H1 (cell line): ENCODE measurements around the gene GPC3. TPM values are rescaled to one million over a fixed set of nuclear protein-coding genes. Genes with fewer than 3 reads are reported as not detected.

Experiments used
- CTCF ChIA-PET: fragments of 300-600 bp; sonication (Branson Sonifier 250); formaldehyde crosslinking; loops from one replicate; lab custom pipeline; 2021; ENCODE audit not compliant: partially characterized antibody; lab: Charles Lee
- POLR2A ChIA-PET: fragments of 300-600 bp; sonication (Branson Sonifier 250); formaldehyde crosslinking; loops from one replicate; lab custom pipeline; 2021; ENCODE audit warnings: inconsistent platforms; ENCODE audit not compliant: partially characterized antibody; lab: Charles Lee
- DNase-seq, 2 experiments: peaks; one replicate each; pipeline versions ENCODE4 v3.0.0 to v3.0.0-alpha.2; 2010 to 2022; ENCODE audit warnings: low spot score in 2 of 2, low read depth in 1 of 2, mixed read lengths in 1 of 2
- FAIRE-seq: peaks from 2 replicates; lab custom pipeline; 2011; peaks lifted over from hg19 to GRCh38; lab: Jason Lieb, UNC
- H2AFZ ChIP-seq: 2 replicates; pipeline ENCODE4 v1.8.1; 2012; ENCODE audit warnings: low read length, inconsistent platforms
- H2AK5ac ChIP-seq: 2 replicates; pipeline ENCODE4 v1.6.1; 2013; ENCODE audit warnings: low read depth, low read length
- H2BK120ac ChIP-seq: replicated peaks from 2 replicates; pipeline ENCODE3; 2013; ENCODE audit warnings: low read depth, low read length, inconsistent platforms
- H2BK12ac ChIP-seq: 2 replicates; pipeline ENCODE4 v1.6.1; 2013; ENCODE audit warnings: low read depth, low read length
- H2BK15ac ChIP-seq: 2 replicates; pipeline ENCODE4 v1.6.1; 2013; ENCODE audit warnings: low read length
- H2BK20ac ChIP-seq: 2 replicates; pipeline ENCODE4 v1.6.1; 2013; ENCODE audit warnings: low read length
- H2BK5ac ChIP-seq: 2 replicates; pipeline ENCODE4 v1.6.1; 2013; ENCODE audit warnings: low read depth, low read length
- H3K14ac ChIP-seq: 2 replicates; pipeline ENCODE4 v1.6.1; 2013; ENCODE audit warnings: inconsistent platforms; ENCODE audit not compliant: insufficient read length
- H3K18ac ChIP-seq: 2 replicates; pipeline ENCODE4 v1.6.1; 2013; ENCODE audit warnings: low read length; ENCODE audit errors: extremely low read depth
- H3K23ac ChIP-seq: 2 replicates; pipeline ENCODE4 v1.6.1; 2013; ENCODE audit warnings: inconsistent platforms; ENCODE audit not compliant: insufficient read length
- H3K23me2 ChIP-seq: 2 replicates; pipeline ENCODE4 v1.6.1; 2013; ENCODE audit warnings: low read depth, low read length
- H3K27ac ChIP-seq: 2 replicates; pipeline ENCODE4 v1.6.1; 2011; ENCODE audit warnings: low read depth, low read length, inconsistent platforms
- H3K27me3 ChIP-seq, 4 experiments: replicated peaks in 1 of 4; 1 replicate in 1 of 4; 2 replicates in 3 of 4; pipeline versions ENCODE4 v1.6.1 to v1.8.1; 2011 to 2013; ENCODE audit warnings: low read length in 3 of 4, mild to moderate bottlenecking in 3 of 4, inconsistent platforms in 2 of 4, mixed read lengths in 2 of 4, moderate library complexity in 1 of 4; ENCODE audit not compliant: control insufficient read depth in 3 of 4, insufficient read depth in 3 of 4; ENCODE audit errors: extremely low read depth in 1 of 4
- H3K36me3 ChIP-seq, 4 experiments: 2 replicates each; pipeline versions ENCODE4 v1.6.1 to v1.8.1; 2011 to 2013; ENCODE audit warnings: mild to moderate bottlenecking in 4 of 4, low read length in 3 of 4, moderate library complexity in 2 of 4, control low read depth in 1 of 4, inconsistent platforms in 1 of 4; ENCODE audit not compliant: insufficient read depth in 4 of 4, control insufficient read depth in 2 of 4
- H3K4ac ChIP-seq: replicated peaks from 2 replicates; pipeline ENCODE3; 2013; ENCODE audit warnings: low read length, low read depth, mixed read lengths, inconsistent platforms; ENCODE audit not compliant: insufficient read length
- H3K4me1 ChIP-seq, 4 experiments: replicated peaks in 1 of 4; 1 replicate in 1 of 4; 2 replicates in 3 of 4; pipeline versions ENCODE4 v1.6.1 to v1.8.1; 2011 to 2013; ENCODE audit warnings: low read length in 3 of 4, inconsistent platforms in 2 of 4, mixed read lengths in 1 of 4; ENCODE audit not compliant: insufficient read depth in 4 of 4, control insufficient read depth in 3 of 4
- H3K4me2 ChIP-seq, 2 experiments: 2 replicates each; pipeline versions ENCODE4 v1.6.1 to v1.8.1; 2011 to 2013; ENCODE audit warnings: low read depth in 2 of 2, low read length in 2 of 2, control low read depth in 1 of 2, inconsistent platforms in 1 of 2, mild to moderate bottlenecking in 1 of 2; ENCODE audit not compliant: insufficient read depth in 1 of 2
- H3K4me3 ChIP-seq, 4 experiments: fragments of 200-600, 300-600 bp in 1 of 4; sonication (generic), shearing (Covaris generic), sonication (Bioruptor Twin) in 1 of 4; 2 replicates each; pipeline versions ENCODE4 v1.5.1 to v1.8.1; 2011 to 2016; ENCODE audit warnings: low read length in 4 of 4, low read depth in 3 of 4, control low read depth in 2 of 4, inconsistent platforms in 2 of 4, mild to moderate bottlenecking in 2 of 4, mixed read lengths in 1 of 4, moderate library complexity in 1 of 4; ENCODE audit not compliant: insufficient read depth in 2 of 4; ENCODE audit errors: extremely low read depth in 1 of 4
- H3K56ac ChIP-seq: replicated peaks from 2 replicates; pipeline ENCODE3; 2013; ENCODE audit warnings: low read depth, mild to moderate bottlenecking, mixed read lengths, low read length, inconsistent platforms; ENCODE audit not compliant: insufficient read length
- H3K79me1 ChIP-seq: 2 replicates; pipeline ENCODE4 v1.6.1; 2013; ENCODE audit warnings: low read depth, low read length, control low read depth
- H3K79me2 ChIP-seq, 2 experiments: 2 replicates each; pipeline versions ENCODE4 v1.6.1 to v1.8.1; 2012 to 2013; ENCODE audit warnings: low read length in 2 of 2, mild to moderate bottlenecking in 2 of 2, inconsistent platforms in 1 of 2; ENCODE audit not compliant: insufficient read depth in 2 of 2, control insufficient read depth in 1 of 2
- H3K9ac ChIP-seq, 4 experiments: replicated peaks in 1 of 4; 1 replicate in 1 of 4; 2 replicates in 3 of 4; pipeline versions ENCODE4 v1.6.1 to v1.8.1; 2011 to 2013; ENCODE audit warnings: low read depth in 3 of 4, low read length in 3 of 4, control low read depth in 2 of 4, mild to moderate bottlenecking in 2 of 4, moderate library complexity in 2 of 4, inconsistent platforms in 1 of 4; ENCODE audit errors: extremely low read depth in 1 of 4
- H3K9me3 ChIP-seq, 2 experiments: 2 replicates each; pipeline versions ENCODE4 v1.6.1 to v1.8.1; 2012 to 2013; ENCODE audit warnings: mild to moderate bottlenecking in 2 of 2, moderate library complexity in 2 of 2, control low read depth in 1 of 2, inconsistent platforms in 1 of 2, low read depth in 1 of 2, low read length in 1 of 2, mixed read lengths in 1 of 2; ENCODE audit not compliant: insufficient read depth in 2 of 2
- H4K20me1 ChIP-seq, 2 experiments: replicated peaks in 1 of 2; 2 replicates each; pipeline versions ENCODE3 to v1.8.1; 2011 to 2013; ENCODE audit warnings: inconsistent platforms in 2 of 2, low read length in 2 of 2, mild to moderate bottlenecking in 1 of 2; ENCODE audit not compliant: insufficient read depth in 2 of 2, control insufficient read depth in 1 of 2
- H4K5ac ChIP-seq: 2 replicates; pipeline ENCODE4 v1.6.1; 2013; ENCODE audit warnings: low read length, low read depth, mixed read lengths, inconsistent platforms; ENCODE audit not compliant: insufficient read length
- H4K8ac ChIP-seq: 2 replicates; pipeline ENCODE4 v1.8.0; 2013; ENCODE audit warnings: mild to moderate bottlenecking, moderate library complexity, low read length, inconsistent platforms; ENCODE audit not compliant: insufficient read depth; ENCODE audit errors: extremely low read depth
- H4K91ac ChIP-seq: replicated peaks from 2 replicates; pipeline ENCODE3; 2013; ENCODE audit warnings: low read length, mixed read lengths, inconsistent platforms; ENCODE audit not compliant: insufficient read length
- BRCA1 ChIP-seq: IDR thresholded peaks from 2 replicates; pipeline ENCODE4 v1.6.1; 2012; ENCODE audit warnings: low read depth, low read length, improper control_type of control experiment
- CBX5 ChIP-seq: fragments of 300-800, 300-1000 bp; sonication (generic); IDR thresholded peaks from 2 replicates; pipeline ENCODE4 v1.7.1; 2016; ENCODE audit warnings: antibody characterized with exemption, low read length, low read depth
- EP300 ChIP-seq, 2 experiments: IDR thresholded peaks; 1 replicate in 1 of 2; 2 replicates in 1 of 2; pipeline ENCODE4 v1.6.1; 2011 to 2012; ENCODE audit warnings: low read depth in 2 of 2, low read length in 2 of 2, mild to moderate bottlenecking in 2 of 2, borderline replicate concordance in 1 of 2, inconsistent platforms in 1 of 2, moderate library complexity in 1 of 2
- GTF2F1 ChIP-seq: IDR thresholded peaks from 2 replicates; pipeline ENCODE4 v1.6.1; 2012; ENCODE audit warnings: low read depth, low read length, improper control_type of control experiment, borderline replicate concordance
- KDM1A ChIP-seq: fragments of 200-600, 300-600 bp; sonication (generic); IDR thresholded peaks from 2 replicates; pipeline ENCODE4 v1.7.1; 2016; ENCODE audit warnings: mild to moderate bottlenecking, low read length, borderline replicate concordance
- MAFK ChIP-seq: IDR thresholded peaks from 2 replicates; pipeline ENCODE4 v1.6.1; 2012; ENCODE audit warnings: low read depth, mild to moderate bottlenecking, improper control_type of control experiment, low read length
- NANOG ChIP-seq: IDR thresholded peaks from 2 replicates; pipeline ENCODE4 v1.6.1; 2011; ENCODE audit warnings: low read length, low read depth, mild to moderate bottlenecking, inconsistent platforms; ENCODE audit not compliant: insufficient read depth, poor library complexity, severe bottlenecking
- POLR2A ChIP-seq, 2 experiments: IDR thresholded peaks; 1 replicate in 1 of 2; 2 replicates in 1 of 2; pipeline ENCODE4 v1.6.1; 2011; ENCODE audit warnings: low read depth in 2 of 2, low read length in 2 of 2, mild to moderate bottlenecking in 2 of 2; ENCODE audit errors: control extremely low read depth in 1 of 2
- POU5F1 ChIP-seq: IDR thresholded peaks from 2 replicates; pipeline ENCODE4 v1.6.1; 2011; ENCODE audit warnings: low read depth, mild to moderate bottlenecking, low read length, moderate library complexity
- SIRT6 ChIP-seq: IDR thresholded peaks from one replicate; pipeline ENCODE4 v1.7.1; 2012; ENCODE audit warnings: low read length, inconsistent platforms
- SP2 ChIP-seq: IDR thresholded peaks from 2 replicates; pipeline ENCODE4 v1.6.1; 2012; ENCODE audit warnings: mild to moderate bottlenecking, low read length, inconsistent platforms
- WGBS, 2 experiments: shearing (Covaris generic) in 1 of 2; methylation state at CpG; one replicate each; pipeline versions ENCODE4 v1.1.6 to v1.1.7; 2013 to 2015; ENCODE audit warnings: low lambda C conversion rate in 2 of 2, mixed read lengths in 2 of 2, inconsistent platforms in 1 of 2, low coverage in 1 of 2, missing lambda C conversion rate in 1 of 2; ENCODE audit not compliant: insufficient replicate concordance in 2 of 2, insufficient coverage in 1 of 2, insufficient read length in 1 of 2; ENCODE audit errors: extremely low coverage in 1 of 2, missing lambda C conversion rate in 1 of 2; 5-methylcytosine and 5-hydroxymethylcytosine counted together
- polyA plus RNA-seq, 7 experiments: library from polyadenylated mRNA; depleted of rRNA in 3 of 7; stranded (reverse) in 5 of 7; unstranded in 2 of 7; fragments of >200 nt in 5 of 7; fragments of 200-250 nt in 2 of 7; gene quantifications; 1 replicate in 5 of 7; 2 replicates in 1 of 7; 4 replicates in 1 of 7; pipeline versions ENCODE4 v1.2.1 to v1.2.3, GENCODE V29; 2011 to 2013; ENCODE audit warnings: missing spikeins in 2 of 7, mixed read lengths in 2 of 7
- total RNA-seq: library from RNA; stranded (reverse); fragmentation: NEBNext Ultra II Directional; extraction: Animal tissue kit (Norgen Biotek cat#: 25700); gene quantifications from 2 replicates; pipeline ENCODE4 v1.2.1, GENCODE V29; 2021
- TF ChIP-seq, protein P1 (sequence below): IDR thresholded peaks from 2 replicates; pipeline ENCODE4 v1.6.1; 2012; ENCODE audit warnings: inconsistent platforms
- TF ChIP-seq, protein P2 (sequence below): IDR thresholded peaks from 2 replicates; pipeline ENCODE4 v1.6.1; 2011; ENCODE audit warnings: low read depth, mild to moderate bottlenecking, low read length; ENCODE audit not compliant: insufficient read depth

The GPC3 gene
- total and polyA plus RNA-seq, 2 of the 8 experiments (the other 6 are each of a cell fraction or from before 2014, with no cell fraction given) = 64.8 to 71.9 TPM

DNA sequence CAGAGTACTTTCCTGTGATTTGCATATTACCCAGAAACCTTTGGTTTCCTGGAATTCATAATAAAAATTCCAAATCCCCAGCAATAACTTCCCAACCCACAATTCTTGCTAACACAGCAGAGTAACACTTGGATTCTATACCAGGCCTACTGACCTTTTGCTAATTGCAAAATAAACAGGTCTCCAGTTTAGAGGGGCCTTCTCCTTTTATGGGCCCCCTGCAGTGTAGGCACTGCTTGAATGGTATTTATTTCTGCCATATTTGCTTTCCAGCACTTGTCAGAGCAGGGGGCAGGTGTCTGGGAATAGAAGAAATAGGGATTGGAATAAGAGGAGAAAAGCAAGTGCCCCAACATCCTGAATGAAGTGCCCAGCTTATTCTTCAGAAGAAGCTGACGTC lies 25.3 kb upstream of the GPC3 start:
- H3K79me2 ChIP-seq = no peaks in the 10 kb centered on the region
- WGBS, 2 experiments = 75% methylated on average over 1 of the region's 1 CpG; no CpG with 5 or more reads in 1 of the 2 experiments
- H3K9ac ChIP-seq = no peak overlapping the region
- H2BK20ac ChIP-seq = no peak overlapping the region
- no peak overlapping the region for H3K4me2 ChIP-seq
- no peaks in the 10 kb centered on the region for H3K9me3 ChIP-seq
- no peak overlapping the region for H2BK12ac ChIP-seq
- no peaks in the 10 kb centered on the region for H3K79me1 ChIP-seq
- no peak overlapping the region for H2BK5ac ChIP-seq
- CTCF ChIA-PET = interaction anchor here (0.7 kb wide), 1 partner anchor 15 kb away, joined by 3 read pairs; no protein-coding TSS in a partner anchor
- H2AFZ ChIP-seq = no peak overlapping the region
- H3K23ac ChIP-seq = no peak overlapping the region
- H3K4ac ChIP-seq = no peak overlapping the region
- H3K14ac ChIP-seq = no peak overlapping the region
- no peak overlapping the region for H3K18ac ChIP-seq
- H2BK120ac ChIP-seq = no peak overlapping the region
- FAIRE-seq (no peak), DNase-seq (no peak)
- H4K91ac ChIP-seq = no peak overlapping the region
- H3K27me3 ChIP-seq = no peaks in the 10 kb centered on the region
- H4K8ac ChIP-seq = no peak overlapping the region
- no peaks in the 10 kb centered on the region for H4K20me1 ChIP-seq
- no peak overlapping the region for H3K4me3 ChIP-seq
- POLR2A ChIA-PET = no interaction called here
- no peak overlapping the region for H2BK15ac ChIP-seq
- H3K4me1 ChIP-seq = no peaks in the 10 kb centered on the region
- no peak overlapping the region for H4K5ac ChIP-seq
- H3K36me3 ChIP-seq = no peaks in the 10 kb centered on the region
- no peak overlapping the region for H2AK5ac ChIP-seq
- H3K23me2 ChIP-seq = no peaks in the 10 kb centered on the region
- H3K56ac ChIP-seq = no peak overlapping the region
- no peak overlapping the region for H3K27ac ChIP-seq
- no peak for TF ChIP-seq SP2
- no peak for TF ChIP-seq KDM1A
- TF ChIP-seq MAFK = no peak
- TF ChIP-seq SIRT6 = no peak
- TF ChIP-seq GTF2F1 = no peak
- TF ChIP-seq, protein P1, sequence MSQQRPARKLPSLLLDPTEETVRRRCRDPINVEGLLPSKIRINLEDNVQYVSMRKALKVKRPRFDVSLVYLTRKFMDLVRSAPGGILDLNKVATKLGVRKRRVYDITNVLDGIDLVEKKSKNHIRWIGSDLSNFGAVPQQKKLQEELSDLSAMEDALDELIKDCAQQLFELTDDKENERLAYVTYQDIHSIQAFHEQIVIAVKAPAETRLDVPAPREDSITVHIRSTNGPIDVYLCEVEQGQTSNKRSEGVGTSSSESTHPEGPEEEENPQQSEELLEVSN = no peak
- no peak for TF ChIP-seq CBX5
- TF ChIP-seq NANOG = no peak
- no peak for TF ChIP-seq EP300 (IDR thresholded peaks at IDR 0.05; ENCODE audit: borderline replicate concordance in 1 of 2, low read depth in 2 of 2, low read length in 2 of 2)
- no peak for TF ChIP-seq POU5F1
- no peak for TF ChIP-seq BRCA1
- TF ChIP-seq POLR2A (IDR thresholded peaks at IDR 0.05; ENCODE audit: control extremely low read depth in 1 of 2, low read depth in 2 of 2, low read length in 2 of 2) = no peak
- TF ChIP-seq, protein P2, sequence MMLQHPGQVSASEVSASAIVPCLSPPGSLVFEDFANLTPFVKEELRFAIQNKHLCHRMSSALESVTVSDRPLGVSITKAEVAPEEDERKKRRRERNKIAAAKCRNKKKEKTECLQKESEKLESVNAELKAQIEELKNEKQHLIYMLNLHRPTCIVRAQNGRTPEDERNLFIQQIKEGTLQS = no peak
